Mesothelial cell of epicardium (in vitro differentiated cells): ENCODE results near the gene APP. TPM values are rescaled to one million over a fixed set of nuclear protein-coding genes. Genes with fewer than 3 reads are reported as not detected.

Source experiments
- DNase-seq, 2 experiments: peaks; one replicate each; pipeline ENCODE4 v3.0.0; 2021; ENCODE audit warnings: low spot score in 2 of 2; ENCODE audit not compliant: unreplicated experiment in 2 of 2
- H3K27ac Mint-ChIP-seq: 2 replicates; pipeline ENCODE4 v1.8.0; 2021; ENCODE audit warnings: mixed read lengths
- H3K27me3 Mint-ChIP-seq: 2 replicates; pipeline ENCODE4 v1.8.0; 2021; ENCODE audit warnings: low read depth, mixed read lengths
- H3K36me3 Mint-ChIP-seq: 2 replicates; pipeline ENCODE4 v1.8.0; 2021; ENCODE audit warnings: mixed read lengths
- H3K4me1 Mint-ChIP-seq: 2 replicates; pipeline ENCODE4 v1.8.0; 2021; ENCODE audit warnings: mixed read lengths
- H3K4me3 Mint-ChIP-seq: 2 replicates; pipeline ENCODE4 v1.8.0; 2021; ENCODE audit warnings: mild to moderate bottlenecking, moderate library complexity, mixed read lengths
- H3K9me3 Mint-ChIP-seq: 2 replicates; pipeline ENCODE4 v1.8.0; 2021; ENCODE audit warnings: mixed read lengths
- CTCF ChIP-seq: fragments of 200-600 bp; sonication (generic); IDR thresholded peaks from one replicate; pipeline ENCODE4 v1.5.0; 2021; ENCODE audit warnings: antibody characterized with exemption; ENCODE audit not compliant: unreplicated experiment
- total RNA-seq: library from RNA; stranded (reverse); gene quantifications from 3 replicates; pipeline ENCODE4 v1.2.1, GENCODE V29; 2021

APP gene
- total RNA-seq, 1 donor from 2014 or later: 495 TPM

GRCh38 chr21:25995278-25995677 is 175.3 kb downstream of the APP start:
- TF ChIP-seq CTCF: no peak
- Mint-ChIP-seq H3K4me3 (no peak overlapping the region), H3K9me3 (no peaks in the 10 kb centered on the region), H3K4me1 (peaks cover 36% of the 10 kb centered on the region), H3K27ac (no peak overlapping the region), H3K36me3 (peaks cover 23% of the 10 kb centered on the region), H3K27me3 (no peaks in the 10 kb centered on the region)
- no peak for DNase-seq

GRCh38 chr21:25994758-25995163 is 175.8 kb downstream of the APP start:
- TF ChIP-seq CTCF: no peak
- Mint-ChIP-seq H3K9me3 (no peaks in the 10 kb centered on the region), H3K27me3 (no peaks in the 10 kb centered on the region), H3K27ac (no peak overlapping the region), H3K4me3 (no peak overlapping the region), H3K36me3 (peaks cover 21% of the 10 kb centered on the region), H3K4me1 (peaks cover 41% of the 10 kb centered on the region)
- no peak for DNase-seq

- no peaks in the 10 kb centered on the region for H3K9me3 Mint-ChIP-seq
- H3K36me3 Mint-ChIP-seq: peaks cover 30% of the 10 kb centered on the region
- H3K27ac Mint-ChIP-seq: no peak overlapping the region
- no peak for TF ChIP-seq CTCF
- H3K4me3 Mint-ChIP-seq: no peak overlapping the region
- H3K4me1 Mint-ChIP-seq: peaks cover 11% of the 10 kb centered on the region
- no peak for DNase-seq
- H3K27me3 Mint-ChIP-seq: no peaks in the 10 kb centered on the region
Observed at GRCh38 chr21:25988738-25989137, 181.8 kb downstream of the APP start.

GRCh38 chr21:25987531-25987930 is 183.0 kb downstream of the APP start:
- H3K4me3 Mint-ChIP-seq: no peak overlapping the region
- no peak for DNase-seq
- peaks cover 13% of the 10 kb centered on the region for H3K4me1 Mint-ChIP-seq
- H3K36me3 Mint-ChIP-seq: peaks cover 28% of the 10 kb centered on the region
- no peaks in the 10 kb centered on the region for H3K27me3 Mint-ChIP-seq
- TF ChIP-seq CTCF: no peak
- no peaks in the 10 kb centered on the region for H3K9me3 Mint-ChIP-seq
- H3K27ac Mint-ChIP-seq: no peak overlapping the region

- no peak overlapping the region for H3K4me3 Mint-ChIP-seq
- peaks cover 31% of the 10 kb centered on the region for H3K36me3 Mint-ChIP-seq
- H3K4me1 Mint-ChIP-seq: peaks cover 13% of the 10 kb centered on the region
- TF ChIP-seq CTCF: no peak
- no peak for DNase-seq
- no peaks in the 10 kb centered on the region for H3K27me3 Mint-ChIP-seq
- no peaks in the 10 kb centered on the region for H3K9me3 Mint-ChIP-seq
- H3K27ac Mint-ChIP-seq: no peak overlapping the region
Observed at GRCh38 chr21:25986928-25987327, 183.6 kb downstream of the APP start.

- DNase-seq: no peak
- peaks cover 34% of the 10 kb centered on the region for H3K36me3 Mint-ChIP-seq
- H3K9me3 Mint-ChIP-seq: no peaks in the 10 kb centered on the region
- H3K27ac Mint-ChIP-seq: no peak overlapping the region
- no peak for TF ChIP-seq CTCF
- H3K4me3 Mint-ChIP-seq: no peak overlapping the region
- H3K27me3 Mint-ChIP-seq: no peaks in the 10 kb centered on the region
- peaks cover 13% of the 10 kb centered on the region for H3K4me1 Mint-ChIP-seq
Observed at GRCh38 chr21:25985990-25986389, 184.6 kb downstream of the APP start.
